Prostate gland (tissue), 2 donors: ENCODE results near the gene CD164. TPM values are rescaled to one million over a fixed set of nuclear protein-coding genes. Genes with fewer than 3 reads are reported as not detected.

Source experiments
- DNase-seq: peaks from one replicate; pipeline ENCODE4 v3.0.0-alpha.2; 2019; ENCODE audit warnings: low spot score
- H3K27ac ChIP-seq, 2 donors: fragments of 200-600 bp; sonication (generic); 2 replicates each; pipeline ENCODE4 v1.5.1; 2017 to 2019
- H3K27me3 ChIP-seq: fragments of 200-600 bp; sonication (generic); replicated peaks from 2 replicates; pipeline ENCODE4 v1.5.1; 2019; ENCODE audit not compliant: insufficient read depth
- H3K36me3 ChIP-seq, 2 donors: fragments of 200-600 bp; sonication (generic); 1 replicate in 1 of 2; 2 replicates in 1 of 2; pipeline versions ENCODE4 v1.5.1 to v1.8.1; 2017 to 2019
- H3K4me1 ChIP-seq: fragments of 200-600 bp; sonication (generic); replicated peaks from 2 replicates; pipeline ENCODE4 v1.5.1; 2019
- H3K4me3 ChIP-seq, 2 donors: fragments of 200-600 bp; sonication (generic); 2 replicates each; pipeline ENCODE4 v1.5.1; 2017 to 2019
- H3K9me3 ChIP-seq: fragments of 200-600 bp; sonication (generic); 2 replicates; pipeline ENCODE4 v1.5.1; 2017
- CTCF ChIP-seq, 4 experiments: fragments of 200-600 bp in 2 of 4; fragments of 450-650 bp in 2 of 4; sonication (generic) in 2 of 4; IDR thresholded peaks; 1 replicate in 3 of 4; 2 replicates in 1 of 4; pipeline ENCODE4 v1.5.1; 2016 to 2019; ENCODE audit warnings: antibody characterized with exemption in 4 of 4, mild to moderate bottlenecking in 2 of 4, moderate library complexity in 2 of 4
- POLR2A ChIP-seq: fragments of 450-650 bp; IDR thresholded peaks from one replicate; pipeline ENCODE4 v1.6.1; 2016; ENCODE audit warnings: antibody characterized with exemption, mild to moderate bottlenecking
- POLR2AphosphoS5 ChIP-seq: sonication (generic); formaldehyde crosslinking; IDR thresholded peaks from one replicate; pipeline ENCODE4 v1.6.1; 2017; ENCODE audit warnings: antibody characterized with exemption
- WGBS: methylation state at CpG from one replicate; pipeline ENCODE4 v1.1.5; 2018; 5-methylcytosine and 5-hydroxymethylcytosine counted together
- intact Hi-C: fragments of 100-400 bp; cut with DNase I; formaldehyde crosslinking; loops from one replicate; pipeline ENCODE4 v1.14.2; 2022
- total RNA-seq, 2 donors: library from RNA; depleted of rRNA; stranded (reverse); fragments of >200 nt; gene quantifications; one replicate each; pipeline ENCODE4 v1.1.0, GENCODE V29; 2016

Gene CD164
- total RNA-seq, 2 donors from 2014 or later: 202 to 230 TPM

DNA sequence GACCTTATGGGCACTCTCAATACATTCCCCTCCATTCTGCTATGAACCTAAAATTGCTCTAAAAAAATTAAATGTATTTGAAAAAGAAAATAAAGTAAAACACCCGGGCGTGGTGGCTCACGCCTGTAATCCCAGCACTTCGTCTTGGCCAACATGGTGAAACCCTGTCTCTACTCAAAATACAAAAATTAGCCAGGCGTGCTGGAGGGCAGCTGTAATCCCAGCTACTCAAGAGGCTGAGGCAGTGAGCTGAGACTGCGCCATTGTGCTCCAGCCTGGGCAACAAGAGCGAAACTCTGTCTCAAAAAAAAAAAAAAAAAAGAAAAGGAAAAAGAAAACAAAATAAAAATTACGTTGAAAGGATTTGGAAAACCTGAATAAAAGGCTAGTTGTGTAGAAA is 60.5 kb downstream of the CD164 start:
- H3K4me3 ChIP-seq: no peak overlapping the region
- H3K27me3 ChIP-seq: no peaks in the 10 kb centered on the region
- no peaks in the 10 kb centered on the region for H3K4me1 ChIP-seq
- WGBS: 86% methylated on average over 8 of the region's 8 CpGs
- intact Hi-C loops: no loop called here
- H3K36me3 ChIP-seq: no peaks in the 10 kb centered on the region
- no peak for DNase-seq
- TF ChIP-seq POLR2AphosphoS5 (no peak), POLR2A (no peak), CTCF (IDR thresholded peaks at IDR 0.05) (no peak)
- H3K27ac ChIP-seq: no peak overlapping the region
- H3K9me3 ChIP-seq: no peaks in the 10 kb centered on the region

- TF ChIP-seq POLR2AphosphoS5 (no peak), POLR2A (no peak), CTCF (IDR thresholded peaks at IDR 0.05) (no peak)
- Histone ChIP-seq H3K9me3 (no peaks in the 10 kb centered on the region), H3K27me3 (no peaks in the 10 kb centered on the region), H3K36me3 (no peaks in the 10 kb centered on the region), H3K27ac (no peak overlapping the region), H3K4me1 (no peaks in the 10 kb centered on the region), H3K4me3 (no peak overlapping the region)
- 84% methylated on average over 2 of the region's 2 CpGs for WGBS
- intact Hi-C loops: no loop called here
- no peak for DNase-seq
These were observed 62.2 kb downstream of the CD164 start for GRCh38 chr6:109320072-109320471.

- DNase-seq: peak; percentile 20
- H3K36me3 ChIP-seq: no peaks in the 10 kb centered on the region
- H3K4me3 ChIP-seq: no peak overlapping the region
- TF ChIP-seq CTCF (IDR thresholded peaks at IDR 0.05) (no peak), POLR2AphosphoS5 (no peak), POLR2A (no peak)
- no peaks in the 10 kb centered on the region for H3K4me1 ChIP-seq
- H3K27me3 ChIP-seq: no peaks in the 10 kb centered on the region
- WGBS: 39% methylated on average over 11 of the region's 11 CpGs
- intact Hi-C loops: no loop called here
- H3K9me3 ChIP-seq: no peaks in the 10 kb centered on the region
- no peak overlapping the region for H3K27ac ChIP-seq
These were observed 63.9 kb downstream of the CD164 start for GRCh38 chr6:109318328-109318876.

- Histone ChIP-seq H3K4me1 (no peaks in the 10 kb centered on the region), H3K27ac (no peak overlapping the region), H3K36me3 (no peaks in the 10 kb centered on the region), H3K27me3 (no peaks in the 10 kb centered on the region), H3K9me3 (no peaks in the 10 kb centered on the region), H3K4me3 (no peak overlapping the region)
- intact Hi-C loops: no loop called here
- TF ChIP-seq POLR2A (no peak), CTCF (IDR thresholded peaks at IDR 0.05) (no peak), POLR2AphosphoS5 (no peak)
- no peak for DNase-seq
- WGBS: 93% methylated on average over 5 of the region's 5 CpGs
These were observed 65.4 kb downstream of the CD164 start for GRCh38 chr6:109316909-109317308.

Other genes starting within 250 kb of the CD164 start
- 1 to 10 TPM; 4.2 to 6.0 TPM for gene PPIL6, start 58.2 kb upstream of the CD164 start, total RNA-seq
- gene SMPD2, start 58.3 kb upstream of the CD164 start, total RNA-seq: 10 to 100 TPM; 10.2 to 24.2 TPM
- gene MICAL1, start 73.3 kb upstream of the CD164 start, total RNA-seq: 10 to 100 TPM; 13.9 to 55.4 TPM
- gene ZBTB24, start 100.8 kb upstream of the CD164 start, total RNA-seq: 10 to 100 TPM in 1 of 2 donors, 1 to 10 TPM in 1; 8.2 to 12.8 TPM